WI38 (cell line): ENCODE data around the gene USF2.

Source experiments
- H3K4me3 ChIP-seq: 2 replicates; pipeline ENCODE4 v1.5.1; 2011; ENCODE audit warnings: low read depth, mild to moderate bottlenecking, control low read depth, low read length
- CTCF ChIP-seq: IDR thresholded peaks from 2 replicates; pipeline ENCODE4 v1.5.1; 2012; ENCODE audit warnings: low read depth, mild to moderate bottlenecking, control low read depth, low read length

USF2 gene

GRCh38 chr19:35306473-35307246, 37.9 kb downstream of the USF2 start:
- no peak overlapping the region for H3K4me3 ChIP-seq
- TF ChIP-seq CTCF: no peak

- no peak for TF ChIP-seq CTCF
- no peak overlapping the region for H3K4me3 ChIP-seq
These were observed 39.2 kb downstream of the USF2 start for GRCh38 chr19:35307931-35308330.

GRCh38 chr19:35308910-35309309, 40.1 kb downstream of the USF2 start:
- TF ChIP-seq CTCF: no peak
- H3K4me3 ChIP-seq: no peak overlapping the region

- no peak for TF ChIP-seq CTCF
- no peak overlapping the region for H3K4me3 ChIP-seq
These were observed 40.9 kb downstream of the USF2 start for GRCh38 chr19:35309481-35310279.

GRCh38 chr19:35310331-35310730, 41.6 kb downstream of the USF2 start:
- no peak for TF ChIP-seq CTCF
- H3K4me3 ChIP-seq: no peak overlapping the region

- H3K4me3 ChIP-seq: no peak overlapping the region
These were observed 42.2 kb downstream of the USF2 start for GRCh38 chr19:35310811-35311465.

More at GRCh38 chr19:35310811-35311465, 42.2 kb downstream of the USF2 start:
- no peak for TF ChIP-seq CTCF
